Ovary (tissue), 9 donors: ENCODE data around the gene PDE3A. TPM values are rescaled to one million over a fixed set of nuclear protein-coding genes. Genes with fewer than 3 reads are reported as not detected.

ENCODE experiments used
- DNase-seq, 5 donors: peaks; one replicate each; pipeline ENCODE4 v3.0.0-alpha.2; 2019 to 2020
- H3K27ac ChIP-seq, 2 donors: fragments of 200-600 bp; one replicate each; pipeline versions ENCODE4 v1.5.1 to v1.8.0; 2019 to 2022
- H3K27me3 ChIP-seq: fragments of 200-600 bp; one replicate; pipeline ENCODE4 v1.8.0; 2022
- H3K36me3 ChIP-seq: fragments of 200-600 bp; sonication (generic); one replicate; pipeline ENCODE4 v1.5.1; 2019
- H3K4me1 ChIP-seq: one replicate; pipeline ENCODE4 v1.8.1; 2013; ENCODE audit warnings: mild to moderate bottlenecking, moderate library complexity; ENCODE audit not compliant: insufficient read depth
- H3K4me3 ChIP-seq: fragments of 200-600 bp; sonication (generic); one replicate; pipeline ENCODE4 v1.5.1; 2017
- H3K9me3 ChIP-seq, 2 donors: fragments of 200-600 bp in 1 of 2; sonication (generic) in 1 of 2; one replicate each; pipeline versions ENCODE4 v1.5.1 to v1.8.1; 2013 to 2019; ENCODE audit warnings: mild to moderate bottlenecking in 1 of 2, moderate library complexity in 1 of 2
- EP300 ChIP-seq: sonication (generic); formaldehyde crosslinking; IDR thresholded peaks from one replicate; pipeline ENCODE4 v1.6.1; 2017; ENCODE audit warnings: antibody characterized with exemption
- POLR2A ChIP-seq: fragments of 450-650 bp; IDR thresholded peaks from one replicate; pipeline ENCODE4 v1.6.1; 2017; ENCODE audit warnings: antibody characterized with exemption, mild to moderate bottlenecking, moderate library complexity
- WGBS, 3 donors: extraction: QIAGEN DNeasy Blood & Tissue Kit in 1 of 3; methylation state at CpG; one replicate each; pipeline versions ENCODE4 v1.1.5 to v1.1.7; 2013 to 2017; 5-methylcytosine and 5-hydroxymethylcytosine counted together
- intact Hi-C, 4 donors: fragments of 100-400 bp; cut with DNase I; formaldehyde crosslinking; loops; one replicate each; pipeline versions ENCODE4 v1.11.0 to v1.15.1; 2022 to 2023
- polyA plus RNA-seq, 2 donors: library from polyadenylated mRNA; stranded (reverse); fragments of 200-250 nt in 1 of 2; fragments of 350-450 nt in 1 of 2; fragmentation: Illumina TruSeq in 1 of 2; extraction: RNeasy Lipid Tissue Mini Kit (QIAGEN cat#74804) in 1 of 2; gene quantifications; one replicate each; pipeline ENCODE4 v1.2.3, GENCODE V29; 2013 to 2014
- total RNA-seq, 7 donors: library from RNA; depleted of rRNA in 2 of 7; stranded (reverse); fragments of >200 nt in 2 of 7; fragmentation: NEBNext Ultra II Directional in 3 of 7; extraction: Animal tissue kit (Norgen Biotek cat#: 25700) in 3 of 7; gene quantifications; one replicate each; pipeline versions ENCODE4 v1.1.0 to v1.2.4, GENCODE V29; 2016 to 2023
- TF ChIP-seq, protein P1 (sequence below), 3 donors: fragments of 450-650 bp in 2 of 3; fragments of 200-600 bp in 1 of 3; IDR thresholded peaks; one replicate each; pipeline versions ENCODE4 v1.5.1 to v1.8.0; 2016 to 2022; ENCODE audit warnings: antibody characterized with exemption in 3 of 3, mild to moderate bottlenecking in 1 of 3
- donor health status: DM: no; HTN: no; CAD: no; lungs with moderate emphysema.
- donor health status: DM: no; HTN: no; CAD: no.
- donor health status: Bipolar disorder and iron deficiency.
- donor health status: DM: yes; HTN: yes; CAD: no.
- donor health status: DM: no; HTN: no; CAD: no.
- donor health status: DM: yes; HTN: yes; CAD: no.

PDE3A gene
- total and polyA plus RNA-seq, 9 donors = 3.7 to 15.2 (median 7.1) TPM

GRCh38 chr12:20567413-20567812 lies 199.1 kb downstream of the PDE3A start:
- no peaks in the 10 kb centered on the region for H3K36me3 ChIP-seq
- no peak overlapping the region for H3K27ac ChIP-seq
- no peaks in the 10 kb centered on the region for H3K27me3 ChIP-seq
- no peak for DNase-seq
- intact Hi-C loops = no loop called here
- peaks cover 1% of the 10 kb centered on the region for H3K4me1 ChIP-seq
- H3K9me3 ChIP-seq = no peaks in the 10 kb centered on the region
- no peak overlapping the region for H3K4me3 ChIP-seq
- TF ChIP-seq, protein P1, sequence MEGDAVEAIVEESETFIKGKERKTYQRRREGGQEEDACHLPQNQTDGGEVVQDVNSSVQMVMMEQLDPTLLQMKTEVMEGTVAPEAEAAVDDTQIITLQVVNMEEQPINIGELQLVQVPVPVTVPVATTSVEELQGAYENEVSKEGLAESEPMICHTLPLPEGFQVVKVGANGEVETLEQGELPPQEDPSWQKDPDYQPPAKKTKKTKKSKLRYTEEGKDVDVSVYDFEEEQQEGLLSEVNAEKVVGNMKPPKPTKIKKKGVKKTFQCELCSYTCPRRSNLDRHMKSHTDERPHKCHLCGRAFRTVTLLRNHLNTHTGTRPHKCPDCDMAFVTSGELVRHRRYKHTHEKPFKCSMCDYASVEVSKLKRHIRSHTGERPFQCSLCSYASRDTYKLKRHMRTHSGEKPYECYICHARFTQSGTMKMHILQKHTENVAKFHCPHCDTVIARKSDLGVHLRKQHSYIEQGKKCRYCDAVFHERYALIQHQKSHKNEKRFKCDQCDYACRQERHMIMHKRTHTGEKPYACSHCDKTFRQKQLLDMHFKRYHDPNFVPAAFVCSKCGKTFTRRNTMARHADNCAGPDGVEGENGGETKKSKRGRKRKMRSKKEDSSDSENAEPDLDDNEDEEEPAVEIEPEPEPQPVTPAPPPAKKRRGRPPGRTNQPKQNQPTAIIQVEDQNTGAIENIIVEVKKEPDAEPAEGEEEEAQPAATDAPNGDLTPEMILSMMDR (IDR thresholded peaks at IDR 0.05) = no peak
- TF ChIP-seq EP300 (no peak), POLR2A (no peak)

DNA sequence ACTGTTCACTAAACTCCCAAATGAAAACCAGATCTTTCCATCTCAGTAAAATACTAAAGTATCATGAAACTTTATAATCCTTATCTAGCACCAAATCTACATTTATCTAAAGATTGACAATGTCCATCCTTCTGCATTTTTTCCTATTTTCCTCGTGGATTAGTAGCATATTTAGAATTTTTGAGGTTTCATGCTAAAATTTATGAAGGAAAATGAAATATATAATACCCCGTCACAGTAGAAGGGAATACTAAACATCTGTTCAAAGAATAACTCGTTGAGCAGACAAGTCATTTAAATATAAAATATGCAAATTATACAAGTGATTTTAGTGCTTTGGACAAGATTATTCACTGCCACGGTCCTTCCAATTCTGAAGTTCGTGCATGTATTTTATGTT lies 204.1 kb downstream of the PDE3A start:
- H3K27me3 ChIP-seq = no peaks in the 10 kb centered on the region
- TF ChIP-seq POLR2A (no peak), EP300 (no peak)
- TF ChIP-seq, protein P1 (IDR thresholded peaks at IDR 0.05) = no peak
- H3K9me3 ChIP-seq = no peaks in the 10 kb centered on the region
- no peaks in the 10 kb centered on the region for H3K36me3 ChIP-seq
- 79 to 85% (median 82%) methylated on average over 5 of the region's 5 CpGs for WGBS, 3 donors
- no peak overlapping the region for H3K4me3 ChIP-seq
- intact Hi-C loops = no loop called here
- no peaks in the 10 kb centered on the region for H3K4me1 ChIP-seq
- no peak for DNase-seq
- H3K27ac ChIP-seq = no peak overlapping the region

DNA sequence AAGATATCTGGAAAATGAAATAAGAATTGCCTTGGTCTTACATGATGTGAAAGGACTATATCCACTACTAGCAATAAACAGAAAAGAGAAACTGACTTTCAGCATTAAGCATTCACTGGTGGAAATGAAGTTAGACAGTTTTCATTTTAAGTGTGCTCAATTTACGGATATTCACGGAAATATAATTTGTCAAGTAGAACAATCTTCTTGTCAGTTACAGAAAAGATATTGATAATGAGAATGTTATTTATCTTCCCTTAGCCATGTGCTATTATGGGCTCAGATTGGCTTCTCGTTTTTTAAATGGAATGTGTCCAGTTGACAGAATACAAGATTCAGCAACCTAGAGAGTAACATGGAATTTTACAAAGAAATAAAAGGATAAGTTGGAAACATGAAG lies 208.2 kb downstream of the PDE3A start:
- Histone ChIP-seq H3K4me3 (no peak overlapping the region), H3K9me3 (no peaks in the 10 kb centered on the region), H3K36me3 (no peaks in the 10 kb centered on the region), H3K27me3 (no peaks in the 10 kb centered on the region), H3K27ac (no peak overlapping the region), H3K4me1 (no peaks in the 10 kb centered on the region)
- intact Hi-C loops = no loop called here
- DNase-seq = no peak
- WGBS, 3 donors = 91 to 94% (median 91%) methylated on average over 3 of the region's 3 CpGs
- TF ChIP-seq EP300 (no peak), POLR2A (no peak)
- TF ChIP-seq, protein P1 (IDR thresholded peaks at IDR 0.05) = no peak

GRCh38 chr12:20577054-20577453 lies 208.7 kb downstream of the PDE3A start:
- Histone ChIP-seq H3K36me3 (no peaks in the 10 kb centered on the region), H3K27ac (no peak overlapping the region), H3K9me3 (no peaks in the 10 kb centered on the region), H3K4me3 (no peak overlapping the region), H3K27me3 (no peaks in the 10 kb centered on the region), H3K4me1 (no peaks in the 10 kb centered on the region)
- WGBS, 3 donors = 48 to 74% (median 50%) methylated on average over 2 of the region's 2 CpGs
- intact Hi-C loops = no loop called here
- DNase-seq = no peak
- no peak for TF ChIP-seq POLR2A
- no peak for TF ChIP-seq EP300
- TF ChIP-seq, protein P1 (IDR thresholded peaks at IDR 0.05) = no peak

DNA sequence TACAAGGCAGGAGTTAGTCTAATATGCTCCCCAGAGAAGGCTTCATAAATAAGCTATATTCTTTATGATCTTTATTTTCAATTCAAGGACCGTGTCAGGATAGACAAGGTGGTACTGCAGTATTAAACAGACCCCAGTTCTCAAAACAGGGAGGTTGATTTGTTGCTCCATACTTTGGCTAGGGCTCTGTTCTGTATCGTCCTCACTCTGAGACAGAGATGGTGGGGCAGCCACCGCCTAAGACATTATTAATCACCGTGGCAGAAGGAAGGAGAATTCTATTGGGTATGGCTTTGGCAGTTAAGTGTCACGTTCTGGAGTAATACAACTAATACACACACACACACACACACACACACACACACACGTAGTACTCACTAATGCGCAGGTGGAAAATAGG lies 209.8 kb downstream of the PDE3A start:
- intact Hi-C loops = no loop called here
- WGBS, 3 donors = 79 to 93% (median 81%) methylated on average over 7 of the region's 7 CpGs
- DNase-seq = no peak
- Histone ChIP-seq H3K36me3 (no peaks in the 10 kb centered on the region), H3K4me3 (no peak overlapping the region), H3K9me3 (no peaks in the 10 kb centered on the region), H3K4me1 (no peaks in the 10 kb centered on the region), H3K27ac (no peak overlapping the region), H3K27me3 (no peaks in the 10 kb centered on the region)
- no peak for TF ChIP-seq EP300
- TF ChIP-seq, protein P1 (IDR thresholded peaks at IDR 0.05) = no peak
- no peak for TF ChIP-seq POLR2A
